Activated CD8-positive, alpha-beta T cell treated with anti-CD3 and anti-CD28 coated beads for 36 hours (primary cell): ENCODE data around the gene PRKD1. TPM values are rescaled to one million over a fixed set of nuclear protein-coding genes. Genes with fewer than 3 reads are reported as not detected.

Experiments used
- ATAC-seq: fragments of 200-7000 bp; cut with Tn5 transposase; one replicate; pipeline ENCODE4 v1.10.0; 2021; ENCODE audit warnings: mild to moderate bottlenecking, moderate library complexity
- CTCF ChIA-PET: fragments of 350-600 bp; sonication (Branson Sonifier 250); formaldehyde crosslinking; loops from one replicate; lab custom pipeline; 2021; ENCODE audit warnings: antibody characterized with exemption; lab: Charles Lee
- POLR2A ChIA-PET: fragments of 350-600 bp; sonication (Branson Sonifier 250); formaldehyde crosslinking; loops from one replicate; lab custom pipeline; 2021; ENCODE audit warnings: antibody characterized with exemption; lab: Charles Lee
- DNase-seq: peaks from one replicate; pipeline ENCODE4 v3.0.0-alpha.2; 2020
- H3K27ac Mint-ChIP-seq: one replicate; pipeline ENCODE4 v1.8.0; 2021; ENCODE audit warnings: mild to moderate bottlenecking, mixed read lengths
- H3K27me3 Mint-ChIP-seq: one replicate; pipeline ENCODE4 v1.8.0; 2021; ENCODE audit warnings: mixed read lengths
- H3K36me3 Mint-ChIP-seq: one replicate; pipeline ENCODE4 v1.8.0; 2021; ENCODE audit warnings: low read depth, mixed read lengths
- H3K4me1 Mint-ChIP-seq: one replicate; pipeline ENCODE4 v1.8.0; 2021; ENCODE audit warnings: low read depth, mixed read lengths
- H3K4me3 Mint-ChIP-seq: one replicate; pipeline ENCODE4 v1.8.0; 2021; ENCODE audit warnings: mild to moderate bottlenecking, moderate library complexity, mixed read lengths
- H3K9me3 Mint-ChIP-seq: one replicate; pipeline ENCODE4 v1.8.0; 2021; ENCODE audit warnings: mixed read lengths
- CTCF ChIP-seq: fragments of 200-600 bp; IDR thresholded peaks from one replicate; pipeline ENCODE4 v1.8.0; 2022; ENCODE audit warnings: antibody characterized with exemption, mild to moderate bottlenecking
- intact Hi-C: fragments of 100-400 bp; cut with micrococcal nuclease; formaldehyde crosslinking; loops from one replicate; pipeline ENCODE4 v1.10.0; 2022
- total RNA-seq, 2 experiments: library from RNA; stranded (reverse); gene quantifications; one replicate each; pipeline ENCODE4 v1.2.3, GENCODE V29; 2021

Gene PRKD1
- total RNA-seq, 2 experiments from 2014 or later = not detected

- no peak overlapping the region for H3K4me3 Mint-ChIP-seq
- POLR2A ChIA-PET = no interaction called here
- no peak for TF ChIP-seq CTCF
- peaks cover 4% of the 10 kb centered on the region for H3K9me3 Mint-ChIP-seq
- DNase-seq = no peak
- no peak for ATAC-seq
- H3K36me3 Mint-ChIP-seq = no peaks in the 10 kb centered on the region
- CTCF ChIA-PET = no interaction called here
- H3K27me3 Mint-ChIP-seq = no peaks in the 10 kb centered on the region
- intact Hi-C loops = no loop called here
- no peaks in the 10 kb centered on the region for H3K4me1 Mint-ChIP-seq
- no peak overlapping the region for H3K27ac Mint-ChIP-seq
These were observed 254.8 kb downstream of the PRKD1 start for GRCh38 chr14:29672831-29673230.

- Mint-ChIP-seq H3K27me3 (no peaks in the 10 kb centered on the region), H3K9me3 (peaks cover 4% of the 10 kb centered on the region), H3K4me3 (no peak overlapping the region), H3K36me3 (no peaks in the 10 kb centered on the region), H3K27ac (no peak overlapping the region), H3K4me1 (no peaks in the 10 kb centered on the region)
- POLR2A ChIA-PET = no interaction called here
- no peak for TF ChIP-seq CTCF
- CTCF ChIA-PET = no interaction called here
- DNase-seq (no peak), ATAC-seq (no peak)
- intact Hi-C loops = no loop called here
These were observed 256.6 kb downstream of the PRKD1 start for GRCh38 chr14:29671034-29671433.

GRCh38 chr14:29668201-29668600 is 259.4 kb downstream of the PRKD1 start:
- no peak overlapping the region for H3K27ac Mint-ChIP-seq
- no peak for TF ChIP-seq CTCF
- H3K27me3 Mint-ChIP-seq = no peaks in the 10 kb centered on the region
- CTCF ChIA-PET = no interaction called here
- H3K4me1 Mint-ChIP-seq = no peaks in the 10 kb centered on the region
- ATAC-seq = no peak
- H3K36me3 Mint-ChIP-seq = no peaks in the 10 kb centered on the region
- H3K9me3 Mint-ChIP-seq = peaks cover 6% of the 10 kb centered on the region
- no peak overlapping the region for H3K4me3 Mint-ChIP-seq
- intact Hi-C loops = no loop called here
- no peak for DNase-seq
- POLR2A ChIA-PET = no interaction called here

- no peak for ATAC-seq
- ChIA-PET CTCF (no interaction called here), POLR2A (no interaction called here)
- Mint-ChIP-seq H3K27ac (no peak overlapping the region), H3K27me3 (no peaks in the 10 kb centered on the region), H3K4me1 (no peaks in the 10 kb centered on the region), H3K9me3 (peaks cover 4% of the 10 kb centered on the region), H3K36me3 (no peaks in the 10 kb centered on the region), H3K4me3 (no peak overlapping the region)
- no peak for TF ChIP-seq CTCF
- intact Hi-C loops = no loop called here
- DNase-seq = no peak
These were observed 263.1 kb downstream of the PRKD1 start for GRCh38 chr14:29664515-29664914.

GRCh38 chr14:29663281-29663801 is 264.3 kb downstream of the PRKD1 start:
- no peak for TF ChIP-seq CTCF
- Mint-ChIP-seq H3K4me1 (no peaks in the 10 kb centered on the region), H3K9me3 (peaks cover 6% of the 10 kb centered on the region), H3K27ac (no peak overlapping the region), H3K27me3 (no peaks in the 10 kb centered on the region), H3K36me3 (no peaks in the 10 kb centered on the region), H3K4me3 (no peak overlapping the region)
- no peak for DNase-seq
- ChIA-PET POLR2A (no interaction called here), CTCF (no interaction called here)
- ATAC-seq = no peak
- intact Hi-C loops = no loop called here
